Psoas muscle (tissue), 8 donors: ENCODE results near the gene BTBD17. TPM values are rescaled to one million over a fixed set of nuclear protein-coding genes. Genes with fewer than 3 reads are reported as not detected.

Experiments
- ATAC-seq, 4 donors: fragments of 200-7000 bp; cut with Tn5 transposase; one replicate each; pipeline ENCODE4 v1.9.1; 2020; ENCODE audit warnings: moderate library complexity in 3 of 4, mild to moderate bottlenecking in 2 of 4
- DNase-seq, 2 donors: peaks; one replicate each; pipeline ENCODE4 v3.0.0-alpha.2; 2020
- H3K27ac ChIP-seq: fragments of 200-600 bp; one replicate; pipeline ENCODE4 v1.8.0; 2022
- H3K27me3 ChIP-seq, 3 donors: fragments of 200-600 bp in 1 of 3; one replicate each; pipeline versions ENCODE4 v1.6.1 to v1.8.0; 2013 to 2022; ENCODE audit warnings: low read length in 2 of 3, mild to moderate bottlenecking in 2 of 3, moderate library complexity in 1 of 3; ENCODE audit not compliant: insufficient read depth in 3 of 3
- H3K36me3 ChIP-seq, 2 donors: fragments of 200-600 bp in 1 of 2; one replicate each; pipeline versions ENCODE4 v1.6.1 to v1.8.0; 2013 to 2022; ENCODE audit warnings: low read depth in 1 of 2, mild to moderate bottlenecking in 1 of 2, moderate library complexity in 1 of 2; ENCODE audit not compliant: insufficient read depth in 1 of 2
- H3K4me1 ChIP-seq: fragments of 200-600 bp; one replicate; pipeline ENCODE4 v1.8.0; 2022
- H3K4me3 ChIP-seq: fragments of 200-600 bp; one replicate; pipeline ENCODE4 v1.8.0; 2022; ENCODE audit warnings: mild to moderate bottlenecking
- H3K9me3 ChIP-seq: fragments of 200-600 bp; one replicate; pipeline ENCODE4 v1.8.0; 2022
- WGBS, 3 donors: extraction: QIAGEN DNeasy Blood & Tissue Kit; methylation state at CpG; one replicate each; pipeline versions ENCODE4 v1.1.6 to v1.1.7; 2013; 5-methylcytosine and 5-hydroxymethylcytosine counted together
- intact Hi-C, 2 donors: fragments of 100-400 bp; cut with DNase I; formaldehyde crosslinking; loops; one replicate each; pipeline versions ENCODE4 v1.11.0 to v1.14.2; 2022
- polyA plus RNA-seq, 3 donors: library from polyadenylated mRNA; stranded (reverse); fragments of 200-250 nt; gene quantifications; one replicate each; pipeline ENCODE4 v1.2.3, GENCODE V29; 2013
- total RNA-seq, 4 donors: library from RNA; stranded (reverse); fragmentation: NEBNext Ultra II Directional in 2 of 4; extraction: Animal tissue kit (Norgen Biotek cat#: 25700) in 2 of 4; gene quantifications; one replicate each; pipeline versions ENCODE4 v1.2.1 to v1.2.4, GENCODE V29; 2021 to 2023
- TF ChIP-seq, protein P1 (sequence below): fragments of 200-600 bp; IDR thresholded peaks from one replicate; pipeline ENCODE4 v1.8.0; 2022; ENCODE audit warnings: antibody characterized with exemption
- donor health status: healthy with polysubstance abuse.
- donor health status: DM: no; HTN: no; CAD: no; lungs with moderate emphysema.
- donor health status: Bipolar disorder and iron deficiency.
- donor health status: healthy.
- donor health status: DM: yes; HTN: yes; CAD: no.
- donor health status: DM: no; HTN: no; CAD: no.
- donor health status: DM: no; HTN: no; CAD: no.
- donor health status: DM: yes; HTN: yes; CAD: no.

The BTBD17 gene
- total and polyA plus RNA-seq, 7 donors: not detected

DNA sequence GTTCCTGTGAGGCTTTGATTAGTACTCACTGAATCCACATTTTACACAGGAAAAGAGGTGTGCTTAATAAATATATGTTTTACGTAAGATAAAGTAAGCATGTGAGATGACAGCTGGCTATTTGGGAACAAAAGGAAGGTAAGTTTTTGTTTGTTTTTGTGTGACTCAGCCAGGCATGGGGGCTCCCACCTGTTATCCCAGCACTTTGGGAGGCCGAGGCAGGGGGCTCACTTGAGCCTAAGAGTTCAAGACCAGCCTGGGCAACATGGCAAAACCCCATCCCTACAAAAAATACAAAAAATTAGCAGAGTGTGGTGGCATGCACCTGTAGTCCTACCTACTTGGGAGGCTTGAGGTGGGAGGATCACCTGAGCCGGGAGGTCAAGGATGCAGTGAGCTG lies 23.5 kb upstream of the BTBD17 start:
- H3K27ac ChIP-seq: no peak overlapping the region
- no peak overlapping the region for H3K4me3 ChIP-seq
- intact Hi-C loops: no loop called here
- WGBS, 3 donors: 90 to 92% (median 92%) methylated on average over 3 of the region's 3 CpGs
- no peaks in the 10 kb centered on the region for H3K36me3 ChIP-seq
- H3K4me1 ChIP-seq: peaks cover 43% of the 10 kb centered on the region
- peak in 1 of 2 donors; percentile 30 for DNase-seq
- TF ChIP-seq, protein P1, sequence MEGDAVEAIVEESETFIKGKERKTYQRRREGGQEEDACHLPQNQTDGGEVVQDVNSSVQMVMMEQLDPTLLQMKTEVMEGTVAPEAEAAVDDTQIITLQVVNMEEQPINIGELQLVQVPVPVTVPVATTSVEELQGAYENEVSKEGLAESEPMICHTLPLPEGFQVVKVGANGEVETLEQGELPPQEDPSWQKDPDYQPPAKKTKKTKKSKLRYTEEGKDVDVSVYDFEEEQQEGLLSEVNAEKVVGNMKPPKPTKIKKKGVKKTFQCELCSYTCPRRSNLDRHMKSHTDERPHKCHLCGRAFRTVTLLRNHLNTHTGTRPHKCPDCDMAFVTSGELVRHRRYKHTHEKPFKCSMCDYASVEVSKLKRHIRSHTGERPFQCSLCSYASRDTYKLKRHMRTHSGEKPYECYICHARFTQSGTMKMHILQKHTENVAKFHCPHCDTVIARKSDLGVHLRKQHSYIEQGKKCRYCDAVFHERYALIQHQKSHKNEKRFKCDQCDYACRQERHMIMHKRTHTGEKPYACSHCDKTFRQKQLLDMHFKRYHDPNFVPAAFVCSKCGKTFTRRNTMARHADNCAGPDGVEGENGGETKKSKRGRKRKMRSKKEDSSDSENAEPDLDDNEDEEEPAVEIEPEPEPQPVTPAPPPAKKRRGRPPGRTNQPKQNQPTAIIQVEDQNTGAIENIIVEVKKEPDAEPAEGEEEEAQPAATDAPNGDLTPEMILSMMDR: no peak
- ATAC-seq: no peak
- H3K9me3 ChIP-seq: no peaks in the 10 kb centered on the region
- H3K27me3 ChIP-seq: no peaks in the 10 kb centered on the region

- H3K27me3 ChIP-seq: no peaks in the 10 kb centered on the region
- WGBS, 3 donors: 88 to 98% (median 95%) methylated on average over 5 of the region's 5 CpGs
- TF ChIP-seq, protein P1: no peak
Measured at GRCh38 chr17:74383141-74383540, 21.5 kb upstream of the BTBD17 start.

GRCh38 chr17:74380959-74381808 lies 19.5 kb upstream of the BTBD17 start:
- ATAC-seq: no peak
- no peaks in the 10 kb centered on the region for H3K36me3 ChIP-seq
- peak overlapping the region; percentile 48 for H3K4me3 ChIP-seq
- peak overlapping the region; percentile 84 for H3K27ac ChIP-seq
- peaks cover 24% of the 10 kb centered on the region for H3K4me1 ChIP-seq
- DNase-seq: peak in 1 of 2 donors; percentile 37
- intact Hi-C loops: loop anchor here in 1 of 2 donors (2.0 kb wide), 1 partner anchor 50 kb away; no protein-coding TSS in a partner anchor
- H3K9me3 ChIP-seq: no peaks in the 10 kb centered on the region
- TF ChIP-seq, protein P1: no peak
- H3K27me3 ChIP-seq: no peaks in the 10 kb centered on the region
- 58 to 75% (median 58%) methylated on average over 15 of the region's 15 CpGs for WGBS, 3 donors

More at GRCh38 chr17:74383141-74383540, 21.5 kb upstream of the BTBD17 start:
- intact Hi-C loops: no loop called here
- H3K4me1 ChIP-seq: peaks cover 42% of the 10 kb centered on the region
- H3K9me3 ChIP-seq: no peaks in the 10 kb centered on the region
- no peak overlapping the region for H3K4me3 ChIP-seq
- no peak for DNase-seq
- H3K27ac ChIP-seq: no peak overlapping the region
- H3K36me3 ChIP-seq: no peaks in the 10 kb centered on the region
- no peak for ATAC-seq

GRCh38 chr17:74380086-74380958 lies 18.7 kb upstream of the BTBD17 start:
- no peaks in the 10 kb centered on the region for H3K27me3 ChIP-seq
- H3K4me3 ChIP-seq: peak overlapping the region; percentile 48
- intact Hi-C loops: loop anchor here in 1 of 2 donors (2.0 kb wide), 1 partner anchor 50 kb away; no protein-coding TSS in a partner anchor
- WGBS, 3 donors: 20 to 28% (median 24%) methylated on average over 17 of the region's 17 CpGs
- ATAC-seq (peak; percentile 88 to 95 (median 90)), DNase-seq (peak; percentile 50 to 80)
- no peaks in the 10 kb centered on the region for H3K9me3 ChIP-seq
- TF ChIP-seq, protein P1: no peak
- H3K36me3 ChIP-seq: no peaks in the 10 kb centered on the region
- H3K4me1 ChIP-seq: peaks cover 24% of the 10 kb centered on the region
- H3K27ac ChIP-seq: peak overlapping the region; percentile 84
